Hypothalamus (tissue), 51 donors: Measurements from ENCODE around the gene BCAS3.
"Not testable (repeated sequence)": the region's sequence is repeated elsewhere in the genome, so short reads cannot be mapped to it uniquely, and the experiment has no call there.

Experiments
- DNase-seq, 51 donors: peaks; one replicate each; lab custom pipeline; 2025; lab: John Stamatoyannopoulos, UW

BCAS3 gene

DNA sequence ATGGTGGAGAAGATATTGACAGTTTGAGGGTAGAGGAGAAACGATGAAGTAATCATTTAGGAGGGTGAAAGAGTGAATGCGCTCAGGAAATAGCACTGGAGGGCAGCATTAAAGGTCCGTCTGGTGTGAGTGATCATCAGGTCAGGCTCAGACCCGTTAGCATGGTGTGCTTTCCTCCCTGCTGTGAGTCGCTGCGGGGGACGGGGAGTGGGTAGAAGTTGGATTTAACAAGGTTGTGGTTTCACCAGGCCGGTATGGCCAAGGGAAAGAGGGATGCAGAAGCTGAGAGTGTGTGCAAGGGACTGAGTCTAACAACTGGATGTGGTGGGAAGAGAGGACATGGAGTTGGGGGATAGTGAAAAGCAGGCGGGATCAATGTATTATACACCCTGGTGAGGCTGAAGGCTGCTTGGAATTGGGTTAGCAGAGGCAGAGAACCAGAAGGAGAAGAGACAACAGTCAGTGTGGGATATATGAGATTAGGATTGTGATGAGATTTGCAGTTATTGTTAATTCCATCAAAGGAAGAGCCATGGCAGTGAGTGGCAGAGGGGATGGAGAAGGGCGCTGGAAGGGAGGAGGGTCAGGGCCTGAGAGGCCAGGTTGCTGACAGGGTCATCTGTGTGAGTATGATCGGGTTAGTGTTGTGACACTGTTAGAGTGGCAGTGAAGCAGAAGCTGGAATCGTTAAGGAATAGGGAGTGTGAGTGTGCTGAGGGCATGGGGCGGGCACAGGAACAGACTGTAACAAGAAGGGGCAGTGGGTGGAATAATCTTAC lies 663.0 kb downstream of the BCAS3 start:
- no peak for DNase-seq

DNA sequence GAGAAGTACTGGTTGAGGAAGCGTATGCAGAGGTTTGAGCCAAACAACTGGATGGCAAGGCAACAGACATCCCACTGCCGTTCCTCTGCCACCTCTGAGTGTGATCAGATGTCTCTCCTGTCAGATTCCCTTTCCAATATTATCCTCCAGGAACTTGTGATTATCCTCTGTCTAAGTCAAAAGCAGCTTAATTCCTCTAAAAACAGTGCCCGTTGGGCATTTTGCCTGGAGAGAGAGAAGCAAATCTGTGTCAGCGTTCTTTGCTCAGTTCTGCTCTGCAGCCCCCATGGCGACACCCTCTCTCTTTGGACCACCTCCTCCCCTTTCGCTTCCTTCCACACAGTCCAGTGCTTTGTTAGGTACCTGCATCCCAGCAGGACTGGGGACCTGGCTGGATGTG lies 665.9 kb downstream of the BCAS3 start:
- no peak for DNase-seq

DNA sequence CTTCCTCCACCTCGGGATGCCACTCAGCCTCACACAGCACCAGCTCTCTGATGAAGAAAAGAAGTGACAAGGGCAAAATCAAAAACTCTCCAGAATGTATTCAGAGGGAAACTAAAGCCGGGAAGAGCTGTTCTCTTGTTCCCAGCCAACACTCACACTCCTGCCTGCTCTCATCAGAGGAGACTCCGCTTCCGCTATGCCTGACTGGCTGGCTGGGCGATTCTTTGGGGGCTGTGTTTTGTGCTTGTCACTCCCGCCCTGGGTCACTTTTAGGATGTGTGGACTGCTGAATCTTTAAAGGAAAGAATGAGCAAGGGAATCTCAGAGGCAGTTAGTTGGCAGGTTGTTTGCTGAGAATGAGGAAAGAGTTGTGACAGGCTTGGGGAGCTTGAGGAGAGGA lies 667.4 kb downstream of the BCAS3 start:
- DNase-seq = no peak

DNA sequence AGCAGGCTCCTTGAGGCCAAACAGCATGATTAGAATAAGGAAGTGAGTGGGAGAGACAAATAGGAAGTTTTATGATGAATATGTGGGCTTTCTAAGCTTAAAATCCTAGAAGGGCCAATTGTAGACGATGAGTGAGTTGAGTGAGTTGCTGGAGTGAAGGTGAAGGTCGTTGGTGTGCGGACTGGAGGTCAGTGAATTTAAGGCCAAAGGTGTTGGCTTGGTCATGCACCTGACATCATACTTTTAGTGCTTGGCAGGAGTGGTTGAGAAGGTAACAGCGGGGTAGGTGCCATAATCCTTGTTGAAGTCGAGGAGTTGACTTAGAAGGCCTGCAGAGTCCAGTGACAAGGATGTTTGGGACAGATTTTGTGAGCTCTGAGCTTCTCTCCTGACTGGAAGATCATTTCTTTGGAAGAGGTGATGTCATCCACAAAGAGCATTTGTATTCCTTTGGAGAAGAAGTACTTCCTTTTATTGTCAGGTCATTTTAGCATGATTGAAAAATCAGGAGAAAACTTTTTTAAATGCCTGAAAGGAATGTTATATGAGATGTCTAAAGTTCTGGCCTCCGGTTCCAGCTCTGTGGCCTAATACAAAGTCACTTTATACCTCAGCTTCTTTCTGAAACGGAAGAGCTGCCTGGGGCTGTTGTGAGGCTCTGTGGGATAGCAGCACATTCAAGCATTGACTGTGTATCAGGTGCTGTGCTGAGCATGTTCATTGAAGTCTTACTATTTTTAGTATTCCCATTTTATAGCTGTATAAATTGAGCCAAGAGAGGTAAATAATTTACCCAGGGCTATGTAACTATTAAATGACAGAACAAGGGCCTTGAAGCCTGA lies 668.4 kb downstream of the BCAS3 start:
- no peak for DNase-seq

DNA sequence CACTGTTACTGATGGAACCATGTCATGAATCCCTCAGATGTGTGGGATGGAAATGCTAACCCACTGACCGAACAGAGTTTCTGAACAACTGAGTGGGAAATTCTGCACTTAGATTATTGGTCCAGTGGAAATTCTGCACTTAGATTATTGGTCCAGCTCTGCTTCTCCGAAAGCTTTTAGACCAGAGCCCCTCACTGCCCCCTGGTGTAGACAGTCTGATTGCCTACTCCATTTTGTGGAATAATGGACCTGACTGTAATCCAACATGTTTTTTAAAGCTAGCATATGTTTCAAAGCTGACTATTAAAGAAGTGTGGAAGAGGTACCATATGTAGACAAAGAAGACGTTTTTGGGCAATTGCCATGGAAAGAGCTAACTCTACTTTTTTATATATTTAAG lies 671.7 kb downstream of the BCAS3 start:
- DNase-seq = no peak

DNA sequence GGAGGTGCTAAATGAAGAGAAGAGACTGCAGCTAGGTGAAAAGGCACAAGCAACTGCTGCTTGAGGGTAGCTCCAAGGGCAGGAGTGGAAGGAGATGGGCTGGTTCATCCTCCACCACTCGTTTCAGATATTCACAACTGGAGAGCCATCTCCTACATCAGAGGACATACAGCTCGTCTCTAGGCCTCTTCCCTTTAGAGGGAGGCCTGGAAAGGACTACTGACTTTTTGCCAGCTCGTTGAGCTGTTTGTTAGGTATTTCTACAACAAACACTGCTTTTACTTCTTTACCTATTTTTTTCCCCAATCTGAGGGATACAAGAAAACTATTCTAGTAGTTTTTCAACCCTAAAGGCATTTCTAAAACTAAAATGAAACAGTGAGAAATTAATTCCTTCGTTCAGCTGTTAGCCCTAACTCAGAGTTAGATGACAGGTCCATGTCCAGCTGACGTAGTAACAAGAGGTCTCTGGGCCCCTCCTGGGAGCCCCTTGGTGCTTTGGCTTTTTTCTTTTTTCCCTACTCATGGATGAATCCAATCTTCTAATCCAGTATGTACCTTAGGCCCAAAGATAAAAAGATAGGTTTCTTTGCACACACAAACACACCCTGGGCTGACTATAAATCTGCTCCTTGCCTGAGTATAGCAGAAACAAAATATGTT lies 674.2 kb downstream of the BCAS3 start:
- no peak for DNase-seq

DNA sequence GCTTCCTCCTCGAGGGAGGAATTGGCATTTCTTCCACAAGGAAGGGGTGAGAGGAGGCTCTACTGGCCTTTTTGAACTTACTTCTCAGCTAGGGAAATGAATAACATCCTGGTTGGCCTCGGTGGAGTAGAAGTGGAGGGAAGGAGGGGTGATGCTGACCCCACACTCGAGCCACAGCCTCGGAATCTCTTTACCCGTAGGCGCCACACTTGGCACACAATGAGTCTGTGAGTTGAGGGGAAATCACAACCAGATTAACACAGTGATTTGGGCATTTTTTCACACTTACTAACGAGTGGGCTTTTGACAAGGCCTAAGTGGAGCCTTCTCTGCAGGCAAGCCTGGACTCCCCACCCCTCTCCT lies 674.7 kb downstream of the BCAS3 start:
- no peak for DNase-seq

DNA sequence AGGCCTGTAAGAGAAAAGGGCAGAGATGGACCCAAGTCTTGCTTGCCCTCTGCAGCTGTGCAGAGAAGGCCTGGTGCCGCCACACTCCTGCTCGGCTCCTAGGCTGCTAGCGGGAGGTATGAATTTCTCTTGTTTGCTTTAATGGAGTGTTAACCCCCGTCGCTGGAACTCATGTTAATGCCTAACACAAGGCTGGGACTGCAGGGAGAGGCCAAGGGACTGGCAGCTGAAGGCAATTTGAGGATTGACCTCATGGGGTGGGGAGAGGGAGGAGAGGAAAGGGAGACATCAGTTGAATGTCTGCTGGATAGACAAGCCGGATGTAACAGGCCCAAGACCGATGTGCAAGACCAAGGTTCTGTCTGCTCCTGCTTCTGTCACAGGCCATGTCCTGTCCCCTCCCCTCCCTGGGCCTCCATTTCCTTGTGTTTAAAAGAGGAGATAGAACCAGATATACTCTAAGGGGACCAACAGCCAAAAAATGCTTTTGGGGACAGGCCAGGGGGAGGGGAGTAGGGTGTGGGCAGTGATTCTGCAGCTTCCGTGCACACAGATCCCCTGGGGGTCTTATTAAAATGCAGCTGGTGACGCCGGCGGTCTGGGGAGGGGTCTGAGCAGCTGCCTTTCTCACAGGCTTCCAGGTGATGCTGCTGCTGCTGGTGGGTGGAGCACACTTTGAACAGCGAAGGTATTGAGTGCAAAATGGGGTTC lies 675.3 kb downstream of the BCAS3 start:
- DNase-seq = no peak

DNA sequence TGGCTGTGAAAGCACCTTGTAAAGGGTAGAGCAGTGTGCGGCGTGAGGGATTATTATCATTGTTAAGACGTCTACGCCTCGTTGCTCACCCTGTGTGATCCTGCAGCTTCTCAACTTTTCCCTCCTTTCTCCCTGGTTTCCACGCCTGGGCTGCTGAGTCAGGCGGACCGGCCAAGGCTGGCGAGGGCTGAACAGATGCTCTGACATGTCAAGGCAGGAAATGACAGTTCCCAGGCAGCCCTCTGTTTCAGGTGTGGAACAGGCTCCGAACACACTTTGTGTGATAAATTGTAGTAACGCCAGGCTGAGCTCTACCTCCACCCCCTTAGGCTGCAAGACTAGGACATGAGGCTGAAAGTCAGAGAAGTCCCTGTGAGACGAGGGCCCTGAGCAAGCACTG lies 676.0 kb downstream of the BCAS3 start:
- no peak for DNase-seq

DNA sequence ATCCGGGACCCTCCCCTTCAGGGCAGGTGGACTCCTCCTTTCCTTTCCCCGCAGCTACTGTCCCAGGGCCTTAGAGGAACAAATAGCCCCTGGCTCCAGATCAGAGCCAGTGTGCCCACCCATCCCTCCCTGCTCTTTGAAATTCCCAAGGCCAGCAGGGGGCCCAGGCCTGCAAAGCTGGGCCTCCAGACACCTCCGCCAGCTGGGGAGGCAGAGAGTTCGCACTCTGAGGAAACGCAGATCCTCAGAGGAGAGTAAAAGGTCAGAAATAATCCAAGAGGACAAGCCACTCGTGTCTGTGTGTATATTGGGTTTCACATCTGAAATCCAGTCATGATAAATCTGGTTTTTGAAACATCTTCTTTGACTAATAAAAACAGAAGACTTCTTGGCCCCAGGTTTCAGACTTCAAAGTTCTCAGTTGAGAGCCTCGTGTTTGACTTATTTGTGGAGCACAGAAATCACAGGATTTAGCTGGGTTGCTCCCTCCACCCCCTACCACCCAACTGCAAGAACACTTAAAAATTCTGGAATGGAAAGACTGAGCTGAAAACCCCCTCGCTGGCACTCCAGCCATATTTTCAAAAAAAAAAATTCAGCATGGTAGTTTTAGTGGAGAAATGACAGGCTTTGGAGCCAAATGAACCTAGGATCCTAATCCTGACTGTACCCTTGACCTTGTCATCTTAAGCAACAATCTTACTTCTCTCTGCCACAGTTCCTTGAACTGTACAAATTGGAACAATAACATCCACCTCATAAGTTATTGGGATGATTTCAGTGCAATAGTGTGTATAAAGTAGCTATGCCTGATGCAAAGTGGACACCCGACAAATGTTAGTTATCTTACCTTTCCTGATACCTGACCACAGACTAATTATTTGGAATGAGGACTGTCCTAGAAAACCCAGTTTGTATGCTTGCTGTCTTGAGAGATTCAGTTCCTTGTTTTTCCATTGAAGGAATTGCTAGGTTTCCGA lies 677.5 kb downstream of the BCAS3 start:
- no peak for DNase-seq

DNA sequence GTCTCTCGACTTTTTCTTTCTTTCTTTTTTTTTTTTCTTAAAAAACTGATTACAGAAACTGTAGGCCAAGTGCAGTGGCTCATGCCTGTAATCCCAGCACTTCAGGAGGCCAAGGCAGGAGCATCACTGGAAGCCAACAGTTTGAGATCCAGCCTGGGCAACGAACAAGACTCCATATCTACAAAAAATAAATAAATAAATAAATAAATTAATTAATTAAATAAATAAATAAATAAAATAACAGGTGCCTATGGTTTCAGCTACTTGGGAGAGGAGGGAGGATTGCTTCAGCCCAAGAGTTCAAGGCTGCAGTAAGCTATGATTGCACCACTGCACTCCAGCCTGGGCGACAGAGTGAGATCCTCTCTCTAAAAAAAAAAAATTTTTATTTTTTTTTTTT lies 679.4 kb downstream of the BCAS3 start:
- DNase-seq = not testable (repeated sequence)

DNA sequence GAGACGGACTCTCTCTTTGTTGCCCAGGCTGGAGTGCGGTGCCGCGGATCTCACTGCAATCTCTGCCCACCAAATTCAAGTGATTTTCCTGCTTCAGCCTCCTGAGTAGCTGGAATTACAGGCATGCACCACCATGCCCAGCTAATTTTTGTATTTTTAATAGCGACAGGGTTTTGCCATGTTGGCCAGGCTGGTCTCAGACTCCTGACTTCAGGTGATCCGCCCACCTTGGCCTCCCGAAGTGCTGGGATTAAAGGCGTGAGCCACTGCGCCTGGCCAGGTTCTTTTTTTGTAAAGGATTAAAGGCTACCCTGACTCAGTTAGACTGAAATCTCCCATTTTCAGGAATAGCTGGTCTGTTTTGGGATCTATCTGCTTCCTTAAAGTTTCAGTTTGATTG lies 681.9 kb downstream of the BCAS3 start:
- DNase-seq = not testable (repeated sequence)

DNA sequence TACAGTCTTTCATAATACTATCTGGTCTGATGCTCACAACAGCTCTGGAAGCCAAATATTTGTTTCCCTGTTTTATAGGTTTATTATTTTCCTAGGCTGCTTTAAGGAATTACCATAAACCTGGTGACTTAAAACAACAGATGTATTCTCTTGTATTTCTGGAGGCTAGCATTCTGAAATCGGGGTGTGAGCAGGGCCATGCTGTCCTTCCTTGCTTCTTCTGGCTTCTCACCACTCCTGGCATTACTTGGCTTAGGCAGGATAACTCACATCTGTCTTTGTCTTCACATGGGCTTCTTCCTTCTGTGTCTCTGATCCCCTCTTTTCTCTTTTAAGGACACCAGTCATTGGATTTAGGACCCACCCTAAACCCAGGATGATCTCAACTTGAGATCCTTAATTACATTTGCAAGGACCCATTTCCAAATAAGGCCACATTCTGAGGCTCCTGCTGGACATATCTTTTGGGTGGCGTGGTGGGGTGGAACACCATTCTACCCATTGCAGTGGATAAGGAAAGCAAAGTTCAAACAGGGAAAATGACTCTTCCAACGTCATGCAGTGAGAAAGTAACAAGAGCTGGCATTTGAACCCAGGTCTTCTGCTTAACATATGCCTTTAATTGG lies 682.8 kb downstream of the BCAS3 start:
- no peak for DNase-seq

DNA sequence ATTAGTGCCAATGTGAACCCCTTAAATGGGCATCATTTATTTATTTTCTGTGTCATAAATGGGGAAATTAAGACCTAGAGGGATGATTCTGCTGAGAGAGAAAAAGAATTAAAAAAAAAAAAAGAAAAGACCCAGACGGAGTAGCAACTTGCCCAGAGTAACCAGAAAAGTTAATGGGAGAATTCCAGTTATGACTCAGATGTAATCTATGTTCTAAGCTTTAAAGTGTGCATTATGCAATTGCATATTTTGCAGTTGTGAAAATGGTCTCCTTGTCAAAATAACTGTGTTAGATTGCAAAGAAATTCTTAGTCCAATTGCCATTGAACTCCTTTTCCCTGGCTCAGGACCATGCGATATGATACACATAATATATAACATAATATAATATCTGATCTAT lies 683.4 kb downstream of the BCAS3 start:
- DNase-seq = no peak

DNA sequence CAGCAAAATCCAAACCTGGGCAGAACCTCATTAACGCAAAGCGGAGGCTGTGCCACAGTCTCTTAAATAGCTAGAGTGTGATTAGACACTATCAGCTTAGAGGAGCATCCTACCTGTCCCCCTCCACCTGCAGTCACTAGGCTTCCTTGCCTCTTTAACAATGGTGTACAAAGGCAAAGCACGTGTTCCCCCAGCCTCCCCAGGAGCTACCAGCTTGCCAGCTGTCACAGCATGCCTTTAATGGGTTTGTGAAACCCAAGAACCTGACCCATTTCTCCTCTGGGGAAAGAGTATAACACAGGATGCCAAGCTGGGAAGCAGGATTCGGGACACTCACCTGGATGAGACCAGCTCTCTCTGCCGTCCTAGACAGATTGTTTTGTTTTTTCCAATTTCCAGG lies 684.7 kb downstream of the BCAS3 start:
- no peak for DNase-seq

DNA sequence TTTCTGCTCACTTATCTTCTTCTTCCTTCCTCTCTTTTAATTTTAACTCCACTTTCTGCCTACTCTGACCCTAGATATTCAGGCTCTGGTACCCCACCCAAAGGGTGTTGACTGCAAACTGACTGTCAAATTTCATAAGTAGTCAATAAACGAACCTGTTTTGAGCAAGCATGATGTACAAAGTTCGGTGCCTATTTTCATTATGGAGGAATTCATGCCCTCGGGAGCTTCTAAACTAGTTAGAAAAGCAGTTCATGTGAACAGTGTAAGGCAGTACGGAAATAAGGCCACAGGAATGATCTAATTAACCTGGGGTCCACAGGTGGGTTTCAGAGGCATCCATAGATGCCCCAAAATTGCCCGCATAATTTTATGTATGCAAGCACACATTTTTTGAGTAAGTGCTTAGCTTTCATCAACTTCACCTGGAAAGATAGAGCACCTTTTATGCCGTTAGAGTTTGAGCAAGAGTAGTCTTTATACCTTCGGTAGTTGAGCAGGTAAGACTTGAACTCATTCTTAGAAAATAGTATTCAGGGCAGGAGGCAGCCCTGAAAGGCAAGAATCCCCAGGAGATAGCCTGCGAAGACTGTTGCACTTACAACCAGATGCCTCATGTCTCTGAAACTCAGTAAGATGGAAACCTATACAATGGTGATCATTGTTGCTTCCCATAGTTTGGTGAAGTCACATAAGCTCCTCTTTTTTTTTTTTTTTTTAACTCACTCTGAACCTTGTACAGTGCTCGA lies 685.4 kb downstream of the BCAS3 start:
- DNase-seq = no peak

DNA sequence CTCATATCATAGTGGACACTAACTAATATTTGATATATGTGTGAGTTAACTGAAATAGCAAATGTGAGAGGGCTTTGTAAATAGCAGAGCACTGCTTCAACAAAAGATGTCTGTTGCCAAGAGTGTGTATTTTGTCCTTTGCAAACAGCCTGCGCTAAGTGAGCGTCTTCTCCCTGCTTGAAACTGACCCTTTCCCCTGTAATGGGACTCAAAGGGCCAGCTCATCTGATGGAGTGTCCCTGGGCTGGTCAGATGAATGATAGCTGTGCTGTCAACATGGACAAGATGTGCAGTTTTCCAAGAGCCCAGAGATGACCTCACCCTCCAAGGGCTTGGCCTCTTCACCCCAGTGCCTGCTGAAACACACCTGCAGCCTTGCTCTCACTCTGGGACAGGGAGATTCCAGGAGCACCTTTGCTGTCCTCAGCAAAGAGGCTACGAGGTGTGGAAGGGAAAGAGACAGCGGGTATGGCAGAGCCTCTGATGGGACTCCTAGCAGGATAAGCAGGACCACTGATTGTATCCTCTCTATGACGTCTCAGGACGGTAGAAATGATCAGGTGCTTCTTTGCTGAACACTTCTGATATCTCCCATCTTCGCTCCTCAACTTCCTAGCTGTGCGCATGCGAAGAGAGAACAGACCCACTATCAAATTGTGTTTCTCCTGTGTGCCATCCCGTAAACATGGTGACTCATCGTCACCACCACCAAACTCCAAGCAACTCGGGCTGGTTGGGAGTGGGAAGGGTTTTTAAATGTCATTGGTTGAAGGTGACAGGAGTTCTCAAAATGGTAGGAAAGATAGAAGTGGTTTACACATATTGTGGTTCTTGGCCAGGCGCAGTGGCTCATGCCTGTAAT lies 686.2 kb downstream of the BCAS3 start:
- DNase-seq = no peak

DNA sequence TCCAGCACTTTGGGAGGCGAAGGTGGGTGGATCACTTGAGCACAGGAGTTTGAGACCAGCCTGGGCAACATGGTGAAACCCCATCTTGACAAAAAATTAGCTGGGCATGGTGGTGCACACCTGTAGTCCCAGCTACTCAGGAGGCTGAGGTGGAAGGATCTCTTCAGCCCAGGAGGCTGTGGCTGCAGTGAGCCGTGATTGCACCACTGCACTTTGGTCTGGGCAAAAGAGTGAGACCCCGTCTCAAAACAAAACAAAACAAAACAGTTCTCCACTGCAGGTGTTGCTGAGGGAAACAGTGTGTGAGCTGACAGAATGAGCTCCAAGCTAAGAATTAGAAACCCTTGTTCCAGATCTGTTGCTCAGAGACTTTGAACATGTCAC lies 686.8 kb downstream of the BCAS3 start:
- DNase-seq = no peak
